Measurements from ENCODE around the gene C11orf98.

The C11orf98 gene

DNA sequence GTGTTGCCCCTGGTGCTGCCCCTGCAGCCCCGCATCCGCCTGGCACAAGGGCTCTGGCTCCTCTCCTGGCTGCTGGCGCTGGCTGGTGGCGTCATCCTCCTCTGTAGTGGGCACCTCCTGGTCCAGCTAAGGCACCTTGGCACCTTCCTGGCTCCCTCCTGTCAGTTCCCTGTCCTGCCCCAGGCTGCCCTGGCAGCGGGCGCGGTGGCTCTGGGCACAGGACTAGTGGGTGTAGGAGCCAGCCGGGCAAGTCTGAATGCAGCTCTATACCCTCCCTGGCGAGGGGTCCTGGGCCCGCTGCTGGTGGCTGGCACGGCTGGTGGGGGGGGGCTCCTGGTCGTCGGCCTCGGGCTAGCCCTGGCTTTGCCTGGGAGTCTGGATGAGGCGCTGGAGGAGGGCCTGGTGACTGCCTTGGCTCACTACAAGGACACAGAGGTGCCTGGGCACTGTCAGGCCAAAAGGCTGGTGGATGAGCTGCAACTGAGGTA, 51.7 kb downstream of the C11orf98 start:
- TF ChIP-seq, protein P1, sequence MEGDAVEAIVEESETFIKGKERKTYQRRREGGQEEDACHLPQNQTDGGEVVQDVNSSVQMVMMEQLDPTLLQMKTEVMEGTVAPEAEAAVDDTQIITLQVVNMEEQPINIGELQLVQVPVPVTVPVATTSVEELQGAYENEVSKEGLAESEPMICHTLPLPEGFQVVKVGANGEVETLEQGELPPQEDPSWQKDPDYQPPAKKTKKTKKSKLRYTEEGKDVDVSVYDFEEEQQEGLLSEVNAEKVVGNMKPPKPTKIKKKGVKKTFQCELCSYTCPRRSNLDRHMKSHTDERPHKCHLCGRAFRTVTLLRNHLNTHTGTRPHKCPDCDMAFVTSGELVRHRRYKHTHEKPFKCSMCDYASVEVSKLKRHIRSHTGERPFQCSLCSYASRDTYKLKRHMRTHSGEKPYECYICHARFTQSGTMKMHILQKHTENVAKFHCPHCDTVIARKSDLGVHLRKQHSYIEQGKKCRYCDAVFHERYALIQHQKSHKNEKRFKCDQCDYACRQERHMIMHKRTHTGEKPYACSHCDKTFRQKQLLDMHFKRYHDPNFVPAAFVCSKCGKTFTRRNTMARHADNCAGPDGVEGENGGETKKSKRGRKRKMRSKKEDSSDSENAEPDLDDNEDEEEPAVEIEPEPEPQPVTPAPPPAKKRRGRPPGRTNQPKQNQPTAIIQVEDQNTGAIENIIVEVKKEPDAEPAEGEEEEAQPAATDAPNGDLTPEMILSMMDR (IDR thresholded peaks at IDR 0.05; ENCODE audit: insufficient read depth, low read length, missing control alignments), result no peak
- ChIA-PET POLR2A (interaction anchor here (0.6 to 3.0 kb wide), 4 partner anchors 8 to 213 kb away, joined by 3 to 11 read pairs (median 3); partner anchors contain the start of genes B3GAT3, MTA2 and TUT1), CTCF (interaction anchor here (1.0 to 12.0 kb wide), 5 partner anchors 9 to 35 kb away, joined by 3 to 95 read pairs (median 4); partner anchors contain the start of genes B3GAT3, MTA2 and TUT1)
- no peak for DNase-seq (ENCODE audit: low read depth, low spot score)
- no peak overlapping the region for H3K4me3 ChIP-seq (ENCODE audit: low read depth, low read length)
